ENCODE results near the gene AMFR. TPM values are rescaled to one million over a fixed set of nuclear protein-coding genes. Genes with fewer than 3 reads are reported as not detected.

AMFR gene
- total RNA-seq, 1 donor from 2014 or later = 136 TPM

DNA sequence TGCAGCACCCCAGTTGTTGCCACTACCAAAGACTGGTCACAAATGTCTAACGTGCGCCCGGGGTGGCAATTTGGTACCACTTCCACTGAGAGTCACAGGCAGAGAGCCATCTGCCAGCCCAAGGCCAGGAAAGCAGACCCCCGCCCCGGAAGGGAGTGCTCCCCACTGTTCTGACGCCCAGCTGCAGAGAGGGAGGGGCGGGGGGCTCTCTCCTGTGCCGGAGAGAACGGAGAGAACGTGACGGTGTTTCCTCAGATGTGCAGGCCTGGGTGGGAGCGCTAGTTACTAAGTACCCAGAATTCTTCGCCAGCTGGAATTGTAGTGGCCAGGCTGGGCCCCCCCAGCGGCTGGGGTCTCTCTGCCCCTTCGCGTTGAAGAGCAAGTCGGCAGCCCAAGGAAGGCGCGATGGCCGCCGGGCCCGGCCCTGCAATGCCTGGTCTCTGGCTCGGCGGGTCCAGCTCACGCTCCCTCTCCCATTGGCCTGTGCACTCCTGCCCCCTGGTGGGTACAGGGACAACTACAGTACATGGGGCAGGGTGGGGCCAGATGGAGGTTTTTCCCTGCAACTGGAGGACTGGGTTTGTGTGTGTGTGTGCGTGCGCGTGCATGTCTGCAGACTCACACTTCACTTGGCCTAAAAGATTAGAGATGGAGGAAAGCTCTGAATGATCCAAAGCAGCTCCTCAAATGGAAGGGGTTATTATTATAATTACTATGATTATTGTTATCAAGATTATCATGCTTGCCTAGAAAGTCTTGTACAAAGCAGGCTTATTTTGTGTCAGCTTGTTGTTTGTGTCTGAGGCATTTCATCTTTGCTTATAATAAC, 107.1 kb downstream of the AMFR start:
- H3K27me3 Mint-ChIP-seq (ENCODE audit: unreplicated experiment) = peaks cover 19% of the 10 kb centered on the region
- TF ChIP-seq, protein P1, sequence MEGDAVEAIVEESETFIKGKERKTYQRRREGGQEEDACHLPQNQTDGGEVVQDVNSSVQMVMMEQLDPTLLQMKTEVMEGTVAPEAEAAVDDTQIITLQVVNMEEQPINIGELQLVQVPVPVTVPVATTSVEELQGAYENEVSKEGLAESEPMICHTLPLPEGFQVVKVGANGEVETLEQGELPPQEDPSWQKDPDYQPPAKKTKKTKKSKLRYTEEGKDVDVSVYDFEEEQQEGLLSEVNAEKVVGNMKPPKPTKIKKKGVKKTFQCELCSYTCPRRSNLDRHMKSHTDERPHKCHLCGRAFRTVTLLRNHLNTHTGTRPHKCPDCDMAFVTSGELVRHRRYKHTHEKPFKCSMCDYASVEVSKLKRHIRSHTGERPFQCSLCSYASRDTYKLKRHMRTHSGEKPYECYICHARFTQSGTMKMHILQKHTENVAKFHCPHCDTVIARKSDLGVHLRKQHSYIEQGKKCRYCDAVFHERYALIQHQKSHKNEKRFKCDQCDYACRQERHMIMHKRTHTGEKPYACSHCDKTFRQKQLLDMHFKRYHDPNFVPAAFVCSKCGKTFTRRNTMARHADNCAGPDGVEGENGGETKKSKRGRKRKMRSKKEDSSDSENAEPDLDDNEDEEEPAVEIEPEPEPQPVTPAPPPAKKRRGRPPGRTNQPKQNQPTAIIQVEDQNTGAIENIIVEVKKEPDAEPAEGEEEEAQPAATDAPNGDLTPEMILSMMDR (IDR thresholded peaks at IDR 0.05) = peak; percentile 97
- H3K4me1 Mint-ChIP-seq (ENCODE audit: unreplicated experiment) = peaks cover 7% of the 10 kb centered on the region
- no peaks in the 10 kb centered on the region for H3K9me3 Mint-ChIP-seq (ENCODE audit: unreplicated experiment)
- H3K36me3 Mint-ChIP-seq (ENCODE audit: unreplicated experiment) = no peaks in the 10 kb centered on the region
- peak; percentile 95 for DNase-seq (ENCODE audit: extremely low spot score, unreplicated experiment)
- H3K4me3 Mint-ChIP-seq (ENCODE audit: unreplicated experiment) = peak overlapping the region; percentile 66
- no peak overlapping the region for H3K27ac Mint-ChIP-seq (ENCODE audit: unreplicated experiment)

- Mint-ChIP-seq H3K36me3 (ENCODE audit: unreplicated experiment) (no peaks in the 10 kb centered on the region), H3K9me3 (ENCODE audit: unreplicated experiment) (no peaks in the 10 kb centered on the region), H3K27me3 (ENCODE audit: unreplicated experiment) (peaks cover 19% of the 10 kb centered on the region), H3K27ac (ENCODE audit: unreplicated experiment) (no peak overlapping the region), H3K4me1 (ENCODE audit: unreplicated experiment) (peaks cover 7% of the 10 kb centered on the region), H3K4me3 (ENCODE audit: unreplicated experiment) (no peak overlapping the region)
- DNase-seq (ENCODE audit: extremely low spot score, unreplicated experiment) = no peak
- TF ChIP-seq, protein P1 (IDR thresholded peaks at IDR 0.05) = no peak
These were observed 108.8 kb downstream of the AMFR start for GRCh38 chr16:56316545-56316944.

DNA sequence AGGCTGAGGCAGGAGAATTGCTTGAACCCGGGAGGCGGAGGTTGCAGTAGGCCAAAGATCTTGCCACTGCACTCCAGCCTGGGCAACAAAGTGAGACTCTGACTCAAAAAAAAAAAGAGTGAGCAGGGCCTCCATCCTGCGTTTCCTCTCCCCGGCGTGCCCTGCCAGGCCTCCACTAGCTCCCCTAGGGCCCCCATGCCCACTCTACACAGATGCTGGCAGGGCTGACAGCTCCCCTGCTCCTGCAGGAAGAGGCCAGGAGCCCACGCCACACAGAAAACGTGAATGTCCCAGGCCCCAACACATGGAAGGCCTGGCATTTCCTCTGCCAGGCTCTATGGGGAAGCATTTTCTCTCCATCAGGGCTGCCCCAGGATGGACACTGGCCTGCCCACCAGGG, 109.4 kb downstream of the AMFR start:
- Mint-ChIP-seq H3K4me1 (ENCODE audit: unreplicated experiment) (peaks cover 6% of the 10 kb centered on the region), H3K27me3 (ENCODE audit: unreplicated experiment) (peaks cover 19% of the 10 kb centered on the region), H3K9me3 (ENCODE audit: unreplicated experiment) (no peaks in the 10 kb centered on the region), H3K36me3 (ENCODE audit: unreplicated experiment) (no peaks in the 10 kb centered on the region), H3K4me3 (ENCODE audit: unreplicated experiment) (no peak overlapping the region), H3K27ac (ENCODE audit: unreplicated experiment) (no peak overlapping the region)
- TF ChIP-seq, protein P1 (IDR thresholded peaks at IDR 0.05) = no peak
- no peak for DNase-seq (ENCODE audit: extremely low spot score, unreplicated experiment)

GRCh38 chr16:56314244-56314850, 111.0 kb downstream of the AMFR start:
- Mint-ChIP-seq H3K4me1 (ENCODE audit: unreplicated experiment) (peaks cover 4% of the 10 kb centered on the region), H3K27ac (ENCODE audit: unreplicated experiment) (no peak overlapping the region), H3K36me3 (ENCODE audit: unreplicated experiment) (no peaks in the 10 kb centered on the region), H3K9me3 (ENCODE audit: unreplicated experiment) (no peaks in the 10 kb centered on the region), H3K27me3 (ENCODE audit: unreplicated experiment) (peaks cover 19% of the 10 kb centered on the region), H3K4me3 (ENCODE audit: unreplicated experiment) (no peak overlapping the region)
- DNase-seq (ENCODE audit: extremely low spot score, unreplicated experiment) = no peak
- TF ChIP-seq, protein P1 (IDR thresholded peaks at IDR 0.05) = no peak

- no peaks in the 10 kb centered on the region for H3K9me3 Mint-ChIP-seq (ENCODE audit: unreplicated experiment)
- no peak overlapping the region for H3K27ac Mint-ChIP-seq (ENCODE audit: unreplicated experiment)
- no peaks in the 10 kb centered on the region for H3K36me3 Mint-ChIP-seq (ENCODE audit: unreplicated experiment)
- no peaks in the 10 kb centered on the region for H3K4me1 Mint-ChIP-seq (ENCODE audit: unreplicated experiment)
- peaks cover 30% of the 10 kb centered on the region for H3K27me3 Mint-ChIP-seq (ENCODE audit: unreplicated experiment)
- DNase-seq (ENCODE audit: extremely low spot score, unreplicated experiment) = no peak
- TF ChIP-seq, protein P1 (IDR thresholded peaks at IDR 0.05) = no peak
- no peak overlapping the region for H3K4me3 Mint-ChIP-seq (ENCODE audit: unreplicated experiment)
These were observed 112.8 kb downstream of the AMFR start for GRCh38 chr16:56312556-56312955.

Measured in osteocyte (in vitro differentiated cells).